ENCODE results near the gene CNGB1.

GRCh38 chr16:57938484-57938883, 32.4 kb downstream of the CNGB1 start:
- TF ChIP-seq RAD21 (conservative IDR thresholded peaks at IDR 0.05 in 1 of 2, IDR thresholded peaks at IDR 0.05 in 1 of 2) = no peak
- TF ChIP-seq JUN (IDR thresholded peaks at IDR 0.05) = no peak
- TF ChIP-seq CTCF (IDR thresholded peaks at IDR 0.05) = no peak
- no peak for TF ChIP-seq NFE2L2 (conservative IDR thresholded peaks at IDR 0.05; ENCODE audit: low read length)
- no peak for TF ChIP-seq RFX5 (IDR thresholded peaks at IDR 0.05)
- no peak for TF ChIP-seq POLR2A (IDR thresholded peaks at IDR 0.05; ENCODE audit: low read length)
- TF ChIP-seq FOXS1 (CRISPR knock-in tag; IDR thresholded peaks at IDR 0.05) = no peak
- TF ChIP-seq CBX8 (IDR thresholded peaks at IDR 0.05) = no peak
- TF ChIP-seq RARB (CRISPR knock-in tag; IDR thresholded peaks at IDR 0.05) = no peak
- no peak for TF ChIP-seq EHF (CRISPR knock-in tag; IDR thresholded peaks at IDR 0.05)
- TF ChIP-seq EP300 (IDR thresholded peaks at IDR 0.05) = no peak
- no peak for TF ChIP-seq KDM5A (IDR thresholded peaks at IDR 0.05)
